Measurements from ENCODE around the gene OASL. TPM values are rescaled to one million over a fixed set of nuclear protein-coding genes. Genes with fewer than 3 reads are reported as not detected.

Gene OASL
- total and polyA plus RNA-seq, 2 experiments from 2014 or later: 0.27 to 0.47 TPM

GRCh38 chr12:121064116-121064515, 25.1 kb upstream of the OASL start:
- Histone ChIP-seq H3K36me3 (replicated peaks; ENCODE audit: insufficient read depth, low read depth) (no peaks in the 10 kb centered on the region), H3K9me3 (ENCODE audit: low read depth) (no peaks in the 10 kb centered on the region), H3K27me3 (no peaks in the 10 kb centered on the region), H3K27ac (no peak overlapping the region), H3K79me2 (no peaks in the 10 kb centered on the region), H3K4me3 (no peak overlapping the region), H4K20me1 (ENCODE audit: insufficient read depth, poor library complexity, severe bottlenecking) (no peaks in the 10 kb centered on the region), H2AFZ (no peak overlapping the region), H3K4me1 (ENCODE audit: insufficient read depth) (no peaks in the 10 kb centered on the region), H3K4me2 (no peak overlapping the region), H3K9me2 (replicated peaks; ENCODE audit: insufficient read depth) (no peaks in the 10 kb centered on the region)
- WGBS (ENCODE audit: low lambda C conversion rate, missing lambda C conversion rate): 92% methylated on average over 1 of the region's 1 CpG
- no peak for DNase-seq (ENCODE audit: low spot score)
- TF ChIP-seq EZH2phosphoT487 (IDR thresholded peaks at IDR 0.05; ENCODE audit: low read depth, severe bottlenecking, unreplicated experiment): no peak
- TF ChIP-seq CTCF (IDR thresholded peaks at IDR 0.05; ENCODE audit: poor library complexity): no peak
- TF ChIP-seq EZH2 (IDR thresholded peaks at IDR 0.05; ENCODE audit: borderline replicate concordance): no peak

GRCh38 chr12:121062391-121063045, 23.5 kb upstream of the OASL start:
- Histone ChIP-seq H3K4me3 (no peak overlapping the region), H4K20me1 (ENCODE audit: insufficient read depth, poor library complexity, severe bottlenecking) (no peaks in the 10 kb centered on the region), H3K9me3 (ENCODE audit: low read depth) (no peaks in the 10 kb centered on the region), H2AFZ (no peak overlapping the region), H3K27ac (no peak overlapping the region), H3K4me2 (no peak overlapping the region), H3K36me3 (replicated peaks; ENCODE audit: insufficient read depth, low read depth) (no peaks in the 10 kb centered on the region), H3K27me3 (no peaks in the 10 kb centered on the region), H3K9me2 (replicated peaks; ENCODE audit: insufficient read depth) (no peaks in the 10 kb centered on the region), H3K79me2 (no peaks in the 10 kb centered on the region), H3K4me1 (ENCODE audit: insufficient read depth) (no peaks in the 10 kb centered on the region)
- no peak for DNase-seq (ENCODE audit: low spot score)
- 84% methylated on average over 11 of the region's 11 CpGs for WGBS (ENCODE audit: low lambda C conversion rate, missing lambda C conversion rate)
- no peak for TF ChIP-seq EZH2 (IDR thresholded peaks at IDR 0.05; ENCODE audit: borderline replicate concordance)
- TF ChIP-seq CTCF (IDR thresholded peaks at IDR 0.05; ENCODE audit: poor library complexity): no peak
- TF ChIP-seq EZH2phosphoT487 (IDR thresholded peaks at IDR 0.05; ENCODE audit: low read depth, severe bottlenecking, unreplicated experiment): no peak

- Histone ChIP-seq H3K9me2 (replicated peaks; ENCODE audit: insufficient read depth) (no peaks in the 10 kb centered on the region), H3K4me2 (no peak overlapping the region), H3K4me3 (no peak overlapping the region), H3K4me1 (ENCODE audit: insufficient read depth) (no peaks in the 10 kb centered on the region), H3K79me2 (no peaks in the 10 kb centered on the region), H3K27ac (no peak overlapping the region), H2AFZ (no peak overlapping the region), H4K20me1 (ENCODE audit: insufficient read depth, poor library complexity, severe bottlenecking) (no peaks in the 10 kb centered on the region), H3K27me3 (no peaks in the 10 kb centered on the region), H3K9me3 (ENCODE audit: low read depth) (no peaks in the 10 kb centered on the region), H3K36me3 (replicated peaks; ENCODE audit: insufficient read depth, low read depth) (no peaks in the 10 kb centered on the region)
- no peak for DNase-seq (ENCODE audit: low spot score)
- 74% methylated on average over 2 of the region's 2 CpGs for WGBS (ENCODE audit: low lambda C conversion rate, missing lambda C conversion rate)
- TF ChIP-seq CTCF (IDR thresholded peaks at IDR 0.05; ENCODE audit: poor library complexity) (peak; percentile 11), EZH2phosphoT487 (IDR thresholded peaks at IDR 0.05; ENCODE audit: low read depth, severe bottlenecking, unreplicated experiment) (no peak), EZH2 (IDR thresholded peaks at IDR 0.05; ENCODE audit: borderline replicate concordance) (no peak)
Measured at GRCh38 chr12:121061831-121062230, 22.8 kb upstream of the OASL start.
